ENCODE results near the gene RBBP8NL.

RBBP8NL gene

DNA sequence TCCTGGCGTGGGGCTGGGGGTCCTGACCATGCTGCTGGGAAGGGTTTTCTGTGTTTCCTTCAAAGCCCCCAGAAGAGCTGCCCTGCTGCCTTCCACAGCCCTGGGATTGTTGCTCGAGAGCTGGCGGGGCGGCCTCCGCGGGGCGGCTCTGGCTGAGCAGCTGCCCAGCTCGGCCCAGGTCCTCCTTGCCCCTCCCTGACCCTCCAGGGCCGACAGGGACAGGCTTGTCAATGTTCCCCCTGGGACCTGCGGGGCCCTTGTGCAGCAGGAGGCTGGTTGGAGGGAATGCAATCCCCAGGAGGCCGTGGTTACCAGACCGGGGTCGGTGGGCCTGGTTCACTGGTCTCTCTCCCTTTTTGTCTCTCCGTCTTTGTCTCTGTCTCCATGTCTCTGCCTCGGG, 28.6 kb upstream of the RBBP8NL start:
- no peak for DNase-seq
- Histone ChIP-seq H3K27ac (no peak overlapping the region), H3K27me3 (peaks cover 0 to 91% of the 10 kb centered on the region in 2 donors), H3K36me3 (no peaks in the 10 kb centered on the region), H3K4me3 (no peak overlapping the region), H3K9me3 (no peaks in the 10 kb centered on the region), H3K4me1 (no peaks in the 10 kb centered on the region)
- intact Hi-C loops (cut with DNase I; ENCODE audit: low total_unique reads): no loop called here
- TF ChIP-seq, protein P1, sequence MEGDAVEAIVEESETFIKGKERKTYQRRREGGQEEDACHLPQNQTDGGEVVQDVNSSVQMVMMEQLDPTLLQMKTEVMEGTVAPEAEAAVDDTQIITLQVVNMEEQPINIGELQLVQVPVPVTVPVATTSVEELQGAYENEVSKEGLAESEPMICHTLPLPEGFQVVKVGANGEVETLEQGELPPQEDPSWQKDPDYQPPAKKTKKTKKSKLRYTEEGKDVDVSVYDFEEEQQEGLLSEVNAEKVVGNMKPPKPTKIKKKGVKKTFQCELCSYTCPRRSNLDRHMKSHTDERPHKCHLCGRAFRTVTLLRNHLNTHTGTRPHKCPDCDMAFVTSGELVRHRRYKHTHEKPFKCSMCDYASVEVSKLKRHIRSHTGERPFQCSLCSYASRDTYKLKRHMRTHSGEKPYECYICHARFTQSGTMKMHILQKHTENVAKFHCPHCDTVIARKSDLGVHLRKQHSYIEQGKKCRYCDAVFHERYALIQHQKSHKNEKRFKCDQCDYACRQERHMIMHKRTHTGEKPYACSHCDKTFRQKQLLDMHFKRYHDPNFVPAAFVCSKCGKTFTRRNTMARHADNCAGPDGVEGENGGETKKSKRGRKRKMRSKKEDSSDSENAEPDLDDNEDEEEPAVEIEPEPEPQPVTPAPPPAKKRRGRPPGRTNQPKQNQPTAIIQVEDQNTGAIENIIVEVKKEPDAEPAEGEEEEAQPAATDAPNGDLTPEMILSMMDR (IDR thresholded peaks at IDR 0.05): no peak

DNA sequence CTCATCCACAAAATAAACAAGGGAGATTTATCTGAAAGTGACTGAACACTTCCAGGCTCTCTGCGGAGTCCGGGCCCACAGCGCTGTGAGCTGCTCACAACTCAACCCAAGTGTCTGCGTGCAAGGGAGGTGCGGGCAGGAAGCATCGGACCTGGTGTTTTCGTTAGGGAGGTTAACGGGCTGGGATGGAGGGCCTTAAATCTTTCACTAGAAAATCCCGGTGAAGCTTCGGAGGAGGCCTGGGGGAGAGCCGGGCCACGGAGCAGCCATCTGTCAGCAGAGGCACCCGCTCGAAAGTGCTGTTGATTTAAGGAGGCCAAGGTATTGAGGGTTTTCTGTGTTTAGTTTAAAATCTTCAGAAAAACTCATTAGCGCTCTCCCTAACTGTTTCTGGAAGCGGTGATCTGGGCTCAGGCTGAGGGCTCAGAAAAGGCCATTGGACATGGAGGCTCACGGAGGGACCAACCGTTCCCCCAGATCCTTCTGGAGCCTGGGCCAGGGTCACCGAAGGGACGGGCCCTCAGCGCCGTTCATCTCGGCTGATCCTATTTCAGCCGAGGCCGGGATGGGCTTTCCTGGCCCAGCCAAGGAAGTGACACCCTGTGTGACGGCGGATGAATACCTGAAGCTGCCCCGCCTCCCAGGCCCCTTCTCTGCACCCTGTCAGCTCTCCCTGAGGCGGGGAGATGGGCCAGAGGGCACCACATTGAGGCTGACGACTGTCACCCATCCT, 27.7 kb upstream of the RBBP8NL start:
- Histone ChIP-seq H3K4me1 (no peaks in the 10 kb centered on the region), H3K36me3 (no peaks in the 10 kb centered on the region), H3K27ac (no peak overlapping the region), H3K9me3 (no peaks in the 10 kb centered on the region), H3K27me3 (peaks cover 0 to 91% of the 10 kb centered on the region in 2 donors), H3K4me3 (no peak overlapping the region)
- no peak for DNase-seq
- TF ChIP-seq, protein P1 (IDR thresholded peaks at IDR 0.05): no peak
- intact Hi-C loops (cut with DNase I; ENCODE audit: low total_unique reads): no loop called here

DNA sequence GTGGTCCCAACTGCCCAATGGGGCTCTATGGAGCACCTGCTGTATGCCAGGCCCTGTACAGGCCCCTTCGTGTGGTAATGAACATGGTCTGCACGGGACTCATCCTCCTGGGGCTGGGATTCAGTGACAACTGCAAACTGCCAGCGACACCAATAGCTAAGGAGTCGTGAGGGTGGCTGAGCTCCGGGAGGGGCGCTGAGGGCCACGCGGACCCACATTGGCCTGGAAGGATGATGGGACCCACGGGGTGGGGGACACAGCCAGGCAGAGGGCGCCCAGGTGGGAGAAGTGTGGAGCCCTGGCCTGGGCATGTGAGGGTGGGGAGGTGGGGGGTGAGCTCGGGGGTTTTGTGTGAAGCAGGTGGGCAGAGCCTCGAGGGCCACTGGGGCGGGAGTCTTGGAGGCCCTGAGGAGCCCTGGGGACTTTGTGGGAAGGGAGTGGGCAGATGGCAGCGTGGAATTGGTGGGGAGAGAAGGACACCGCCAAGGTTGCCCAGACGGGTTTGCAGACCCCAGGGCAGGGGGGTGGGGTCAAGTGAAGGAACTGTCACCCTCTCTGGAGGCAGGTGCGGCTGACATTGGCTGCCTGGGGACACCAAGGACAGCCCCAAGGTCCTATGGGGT, 26.0 kb upstream of the RBBP8NL start:
- Histone ChIP-seq H3K27me3 (peaks cover 0 to 91% of the 10 kb centered on the region in 2 donors), H3K36me3 (no peaks in the 10 kb centered on the region), H3K27ac (no peak overlapping the region), H3K9me3 (no peaks in the 10 kb centered on the region), H3K4me3 (no peak overlapping the region), H3K4me1 (no peaks in the 10 kb centered on the region)
- TF ChIP-seq, protein P1 (IDR thresholded peaks at IDR 0.05): no peak
- intact Hi-C loops (cut with DNase I; ENCODE audit: low total_unique reads): no loop called here
- DNase-seq: no peak

DNA sequence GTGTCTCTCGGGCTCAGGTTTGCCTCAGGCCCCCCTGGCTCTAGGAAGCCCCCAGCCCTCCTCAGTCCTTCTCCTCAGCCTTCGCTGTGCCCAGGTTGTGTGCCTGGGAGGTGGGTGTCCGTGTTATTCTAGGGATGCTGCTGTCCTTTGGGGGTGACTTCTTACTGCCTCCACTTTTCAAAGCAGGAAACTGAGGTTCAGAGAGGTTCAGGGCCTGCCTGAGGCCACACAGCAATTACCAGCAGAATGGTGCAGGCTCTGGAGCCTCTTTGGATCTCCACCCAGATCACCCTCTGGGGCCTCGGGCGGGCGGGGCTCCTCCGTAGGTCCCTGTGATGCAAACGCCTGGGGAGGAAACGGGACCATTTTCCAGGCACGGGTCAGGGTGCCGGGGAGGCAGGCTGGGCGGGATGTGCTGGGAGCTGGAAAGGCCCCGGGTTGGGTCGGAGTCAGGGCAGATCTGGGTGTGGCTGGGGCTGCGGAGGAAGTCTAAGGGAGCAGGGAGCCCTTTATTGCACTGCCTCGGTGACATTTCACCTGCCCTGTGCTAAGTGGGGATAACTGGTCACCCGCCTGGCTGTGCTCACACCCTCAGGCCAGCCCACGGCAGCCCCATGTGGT, 25.2 kb upstream of the RBBP8NL start:
- Histone ChIP-seq H3K27me3 (peaks cover 0 to 91% of the 10 kb centered on the region in 2 donors), H3K4me3 (no peak overlapping the region), H3K36me3 (no peaks in the 10 kb centered on the region), H3K9me3 (no peaks in the 10 kb centered on the region), H3K4me1 (no peaks in the 10 kb centered on the region), H3K27ac (no peak overlapping the region)
- TF ChIP-seq, protein P1 (IDR thresholded peaks at IDR 0.05): no peak
- intact Hi-C loops (cut with DNase I; ENCODE audit: low total_unique reads): no loop called here
- DNase-seq: no peak

DNA sequence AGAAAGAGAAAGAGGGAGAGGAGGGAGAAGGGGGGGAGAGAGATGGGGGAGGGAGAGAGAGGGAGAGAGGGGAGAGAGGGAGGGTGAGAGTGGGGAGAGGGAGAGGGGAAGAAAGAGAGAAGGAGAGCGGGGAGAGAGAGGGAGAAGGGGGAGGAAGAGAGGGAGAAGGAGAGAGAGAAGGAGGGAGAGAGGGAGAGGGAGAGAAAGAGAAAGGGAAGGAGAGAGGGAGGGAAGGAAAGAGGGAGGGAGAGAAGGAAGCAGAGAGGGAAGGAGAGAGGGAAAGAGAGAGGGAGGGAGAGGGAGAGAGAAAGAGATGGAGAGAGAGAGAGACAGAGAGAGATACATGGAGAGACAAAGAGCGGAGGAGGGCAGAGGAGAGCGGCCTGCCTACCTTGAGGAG, 24.6 kb upstream of the RBBP8NL start:
- no peak overlapping the region for H3K27ac ChIP-seq
- H3K36me3 ChIP-seq: no peaks in the 10 kb centered on the region
- intact Hi-C loops (cut with DNase I; ENCODE audit: low total_unique reads): no loop called here
- TF ChIP-seq, protein P1 (IDR thresholded peaks at IDR 0.05): no peak
- no peaks in the 10 kb centered on the region for H3K4me1 ChIP-seq
- H3K27me3 ChIP-seq: peaks cover 0 to 91% of the 10 kb centered on the region in 2 donors
- no peaks in the 10 kb centered on the region for H3K9me3 ChIP-seq
- H3K4me3 ChIP-seq: no peak overlapping the region
- DNase-seq: no peak

All from tibial artery (tissue), 4 donors.